ENCODE data around the gene CCDC50. TPM values are rescaled to one million over a fixed set of nuclear protein-coding genes. Genes with fewer than 3 reads are reported as not detected.

The CCDC50 gene
- total and polyA plus RNA-seq, 4 donors, result 23.4 to 119 (median 40.4) TPM

Other genes starting within 250 kb of the CCDC50 start
- gene OSTN, start 130.2 kb upstream of the CCDC50 start, total RNA-seq, result not detected
- gene OSTN, start 130.2 kb upstream of the CCDC50 start, polyA plus RNA-seq, result not detected
- 1 to 10 TPM in 1 of 2 donors, under 1 TPM in 1; 0.43 to 2.4 TPM for gene UTS2B, start 1.1 kb downstream of the CCDC50 start, total RNA-seq
- gene UTS2B, start 1.1 kb downstream of the CCDC50 start, polyA plus RNA-seq, result under 1 TPM; 0.10 to 0.20 TPM
- not detected for gene PYDC2, start 131.8 kb downstream of the CCDC50 start, total RNA-seq
- not detected for gene PYDC2, start 131.8 kb downstream of the CCDC50 start, polyA plus RNA-seq

Data from lung (tissue), 4 donors.